HL-60/S4 (cell line): ENCODE measurements around the gene PCDH15.
"Not testable (repeated sequence)": the region's sequence is repeated elsewhere in the genome, so short reads cannot be mapped to it uniquely, and the experiment has no call there.

ENCODE experiments used
- in situ Hi-C: fragments of 300-500 bp; cut with MboI; formaldehyde crosslinking; loops from 2 replicates; pipeline ENCODE4 v1.14.3; 2022; ENCODE audit warnings: low sequenced_read_pairs

PCDH15 gene

DNA sequence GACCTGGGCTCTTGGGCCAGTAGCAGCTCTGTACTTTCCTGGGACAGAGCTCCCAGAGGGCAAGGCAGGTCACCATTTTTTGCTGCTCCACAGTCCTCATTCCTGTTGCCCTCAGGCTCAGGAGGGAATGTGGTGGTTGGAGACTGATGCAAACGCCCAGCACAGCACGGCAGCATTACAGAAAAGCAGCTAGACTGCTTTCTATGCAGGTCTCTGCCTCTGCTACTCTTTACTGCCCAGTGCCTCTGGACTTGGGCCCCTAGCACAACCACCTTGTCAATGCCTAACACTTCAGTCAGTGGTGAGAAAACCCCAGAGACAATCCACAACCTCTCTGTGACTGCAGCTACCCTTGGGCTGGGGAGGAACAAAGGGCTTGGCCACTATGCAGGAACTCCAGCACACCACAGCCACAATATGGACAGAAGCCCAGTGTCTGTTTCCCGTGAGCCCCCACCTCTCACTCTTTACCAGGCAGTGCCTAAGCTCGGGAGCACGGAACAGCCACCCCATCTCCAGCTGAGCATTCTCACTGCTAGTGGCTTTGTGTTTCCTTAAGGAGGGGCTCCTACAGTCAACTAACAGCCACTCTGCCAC lies 790.6 kb downstream of the PCDH15 start:
- in situ Hi-C loops: no loop called here

DNA sequence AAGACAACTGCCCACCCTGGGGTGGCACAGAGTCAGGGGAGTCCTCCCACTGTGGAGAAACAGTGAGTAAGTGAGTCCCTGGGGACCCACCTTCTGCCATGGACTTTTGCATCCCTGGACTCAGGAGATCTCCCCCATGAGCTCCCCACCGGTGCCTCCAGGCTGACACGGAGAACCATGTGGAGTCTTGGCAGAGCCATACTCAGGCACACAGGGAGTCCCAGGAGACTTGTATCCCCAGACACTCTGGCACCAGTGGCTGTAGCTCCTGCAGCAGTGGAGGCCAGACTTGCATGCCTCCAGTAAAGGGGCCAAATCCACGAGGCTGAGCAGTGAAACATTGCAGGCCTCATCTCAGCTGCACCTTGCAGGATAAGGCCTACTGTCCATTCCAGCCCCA lies 791.4 kb downstream of the PCDH15 start:
- in situ Hi-C loops: no loop called here

DNA sequence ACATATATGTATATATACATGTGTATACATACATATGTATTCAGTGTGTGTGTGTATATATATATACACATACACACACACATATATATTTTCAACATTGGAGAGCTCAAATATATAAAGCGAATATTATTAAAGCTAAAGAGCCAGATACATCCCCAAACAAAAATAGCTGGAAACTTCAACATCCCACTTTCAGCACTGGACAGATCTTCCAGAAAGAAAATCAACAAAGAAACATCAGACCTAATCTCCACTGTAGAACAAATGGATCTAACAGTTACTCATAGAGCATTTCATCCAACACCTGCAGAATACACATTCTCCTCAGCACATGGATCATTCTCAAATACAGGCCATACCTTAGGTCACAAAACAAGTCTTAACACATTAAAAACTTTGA lies 799.0 kb downstream of the PCDH15 start:
- in situ Hi-C loops: no loop called here

DNA sequence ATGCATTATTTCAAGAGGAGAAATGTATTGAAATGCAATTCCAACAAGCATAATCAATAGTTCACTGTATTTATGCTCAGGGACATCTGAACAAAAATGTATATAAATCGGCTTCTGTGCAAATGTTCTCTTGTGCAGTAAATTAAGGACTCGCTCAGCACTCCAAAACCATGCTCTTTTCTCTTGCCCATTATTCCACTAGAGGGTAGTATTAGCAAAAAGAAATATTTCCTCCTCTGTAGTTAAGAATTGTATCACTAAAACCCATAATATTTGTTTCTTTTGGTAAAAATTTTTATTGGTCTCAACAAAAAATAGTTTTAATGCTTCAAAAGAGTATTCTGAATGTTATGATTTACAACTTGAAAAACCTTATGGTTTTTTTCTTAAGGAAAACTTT lies 803.1 kb downstream of the PCDH15 start:
- in situ Hi-C loops: no loop called here

DNA sequence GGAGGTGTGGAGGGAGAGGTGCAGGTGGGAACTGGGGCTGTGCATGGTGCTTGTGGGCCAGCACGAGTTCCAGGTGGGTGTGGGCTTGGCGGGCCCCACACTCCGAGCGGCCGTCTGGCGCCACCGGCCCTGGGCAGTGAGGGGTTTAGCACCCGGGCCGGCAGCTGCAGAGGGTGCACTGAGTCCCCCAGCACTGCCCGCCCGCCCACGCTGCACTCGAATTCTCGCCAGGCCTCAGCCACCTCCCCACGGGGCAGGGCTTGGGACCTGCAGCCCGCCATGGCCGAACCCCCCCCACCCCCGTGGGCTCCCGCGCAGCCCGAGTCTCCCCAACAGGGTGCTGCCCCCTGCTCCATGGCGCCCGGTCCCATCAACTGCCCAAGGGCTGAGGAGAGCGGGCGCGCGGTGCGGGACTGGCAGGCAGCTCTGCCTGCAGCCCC lies 810.2 kb downstream of the PCDH15 start:
- in situ Hi-C loops: no loop called here

DNA sequence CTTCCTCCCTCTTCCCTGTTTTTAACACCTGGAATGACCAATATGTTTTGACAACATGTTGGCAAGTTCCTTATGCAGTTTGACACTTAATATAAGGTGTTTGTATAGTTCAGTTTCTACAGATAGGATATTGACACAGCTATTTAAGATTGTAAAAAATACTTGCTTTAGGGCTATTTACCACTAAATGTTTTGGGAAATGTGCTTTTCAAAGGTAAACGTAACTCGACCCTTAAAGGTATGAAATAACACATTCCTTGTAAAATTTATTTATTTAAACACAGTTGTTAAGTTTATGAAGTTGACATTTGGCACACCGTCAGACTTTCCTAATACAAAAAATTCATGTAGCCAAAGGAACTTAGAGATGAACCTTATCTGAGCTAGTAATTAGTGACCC lies 817.6 kb downstream of the PCDH15 start:
- in situ Hi-C loops: no loop called here

DNA sequence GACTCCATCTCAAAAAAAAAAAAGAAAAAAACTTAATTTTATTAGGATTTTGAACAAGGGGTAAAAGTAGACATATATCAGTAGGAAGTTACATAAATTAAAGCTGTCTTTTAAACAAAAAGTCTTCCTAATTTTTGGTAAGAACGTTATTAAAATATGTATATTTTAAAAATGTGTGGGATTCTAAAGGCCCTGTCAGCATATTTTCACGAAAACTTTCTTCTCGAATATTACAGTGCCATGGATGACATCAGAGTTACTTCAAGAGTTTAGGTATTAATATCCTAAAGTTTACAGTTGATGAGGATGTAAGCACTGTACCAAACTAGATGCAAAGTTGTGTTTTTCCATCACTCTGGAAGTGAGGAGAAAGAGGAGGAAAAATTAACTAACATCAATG lies 820.8 kb downstream of the PCDH15 start:
- in situ Hi-C loops: no loop called here

DNA sequence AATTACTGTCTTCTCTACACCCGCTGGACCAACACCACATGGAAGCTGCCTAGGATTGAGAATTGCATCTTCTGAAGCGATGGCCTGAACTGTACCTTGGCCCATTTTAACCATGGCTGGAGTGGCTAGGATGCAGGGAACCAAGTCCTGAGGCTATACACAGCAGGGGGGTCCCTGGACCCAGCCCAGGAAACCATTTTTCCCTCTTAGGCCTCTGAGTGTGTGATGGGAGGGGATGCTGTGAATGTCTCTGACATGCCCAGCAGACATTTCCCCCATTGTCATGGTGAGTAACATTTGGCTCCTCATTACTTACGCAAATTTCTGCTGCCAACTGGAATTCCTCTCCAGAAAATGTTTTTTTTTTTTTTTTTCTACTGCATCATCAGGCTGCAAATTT lies 822.7 kb downstream of the PCDH15 start:
- in situ Hi-C loops: no loop called here

DNA sequence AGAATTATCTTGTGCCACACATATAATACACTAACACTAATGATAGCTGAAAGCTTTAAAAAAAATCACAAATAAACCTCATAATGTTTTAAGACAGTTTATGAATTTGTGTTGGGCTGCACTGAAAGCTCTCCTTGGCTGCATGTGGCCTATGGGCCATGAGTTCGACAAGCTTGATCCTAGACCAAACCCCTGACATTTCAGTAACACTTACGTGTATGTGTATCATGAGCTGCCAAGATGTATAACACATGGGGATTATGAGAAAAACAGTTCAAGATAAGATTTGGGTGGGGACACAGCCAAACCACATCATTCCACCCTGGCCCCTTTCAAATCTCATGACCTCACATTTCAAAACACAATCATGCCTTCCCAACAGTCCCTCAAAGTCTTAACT lies 823.8 kb downstream of the PCDH15 start:
- in situ Hi-C loops: no loop called here

DNA sequence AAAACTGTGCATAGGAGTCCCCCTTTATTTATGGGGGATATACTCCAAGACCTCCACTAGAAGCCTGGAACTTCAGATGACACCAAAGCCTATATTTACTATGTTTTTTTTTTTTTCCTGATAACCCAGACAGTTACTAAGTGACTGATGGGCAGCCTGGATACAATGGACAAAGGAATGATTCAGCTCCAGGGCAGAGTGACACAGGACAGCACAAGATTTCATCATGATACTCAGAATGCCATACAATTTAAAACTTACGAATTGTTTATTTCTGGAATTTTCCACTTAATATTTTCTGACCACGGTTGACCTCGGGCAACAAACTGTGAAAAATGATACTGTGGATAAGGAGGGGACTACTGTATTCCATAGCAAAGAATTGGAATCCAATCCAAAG lies 843.6 kb downstream of the PCDH15 start:
- in situ Hi-C loops: no loop called here

DNA sequence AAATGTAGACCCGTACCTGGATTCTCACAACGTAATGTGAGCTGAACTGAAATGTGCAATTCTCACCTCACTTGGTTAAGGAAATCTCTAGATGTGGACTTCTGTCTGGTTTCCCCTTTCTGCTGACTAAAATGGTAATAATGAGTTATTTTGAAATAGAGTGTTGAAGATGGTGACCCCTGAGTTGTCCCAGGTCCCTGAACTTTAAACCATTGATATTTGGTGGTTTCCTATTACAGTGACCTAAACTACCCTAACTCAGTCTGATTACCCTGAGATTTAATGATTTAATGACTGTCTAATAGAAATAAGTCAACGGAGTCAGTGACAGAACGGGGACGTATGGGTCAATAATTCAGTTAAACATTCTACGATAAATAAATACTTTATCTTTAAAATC lies 845.9 kb downstream of the PCDH15 start:
- in situ Hi-C loops: no loop called here

DNA sequence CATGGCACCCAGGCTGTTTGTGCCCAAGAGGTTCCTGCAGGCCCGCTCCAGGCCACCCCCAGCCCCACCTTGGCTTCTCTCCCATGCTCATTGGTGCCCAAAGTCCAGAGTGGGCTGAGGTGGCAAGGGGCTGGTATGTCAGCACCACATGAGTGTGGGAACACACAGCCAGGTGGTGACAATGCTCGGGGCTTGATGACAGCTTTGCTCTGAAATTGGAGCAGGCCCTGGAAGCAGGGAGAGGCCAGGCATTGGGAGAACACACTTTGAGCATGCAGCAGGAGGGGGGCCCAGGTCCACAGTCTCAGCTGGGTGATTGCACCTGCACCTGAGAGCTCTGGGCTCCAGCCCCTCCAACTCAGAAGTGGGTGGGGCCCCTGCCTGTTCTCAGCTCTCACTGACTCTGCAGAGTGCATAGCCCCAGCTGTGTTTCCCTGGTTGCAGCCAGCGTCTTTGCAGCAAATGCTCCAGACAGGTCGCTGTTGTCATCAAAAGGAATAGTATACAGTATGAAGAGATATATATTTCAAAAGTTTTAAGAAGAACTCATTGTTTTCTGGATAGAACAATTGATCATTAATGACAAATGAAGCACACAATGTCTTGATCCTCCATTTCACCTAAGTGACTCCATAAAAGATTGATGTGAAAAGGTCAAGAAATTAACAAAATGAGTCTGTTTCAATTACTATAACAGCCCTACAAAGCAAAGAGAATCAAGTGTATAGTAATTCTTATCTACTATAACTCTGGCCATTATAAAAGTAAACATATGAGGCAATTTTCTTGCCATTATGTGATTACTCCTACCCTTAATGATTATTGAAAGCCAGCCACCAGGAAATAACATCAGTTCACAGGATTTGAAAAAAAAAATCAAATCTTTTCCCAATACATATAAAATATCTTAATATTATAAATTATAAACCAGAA lies 848.1 kb downstream of the PCDH15 start:
- in situ Hi-C loops: no loop called here

DNA sequence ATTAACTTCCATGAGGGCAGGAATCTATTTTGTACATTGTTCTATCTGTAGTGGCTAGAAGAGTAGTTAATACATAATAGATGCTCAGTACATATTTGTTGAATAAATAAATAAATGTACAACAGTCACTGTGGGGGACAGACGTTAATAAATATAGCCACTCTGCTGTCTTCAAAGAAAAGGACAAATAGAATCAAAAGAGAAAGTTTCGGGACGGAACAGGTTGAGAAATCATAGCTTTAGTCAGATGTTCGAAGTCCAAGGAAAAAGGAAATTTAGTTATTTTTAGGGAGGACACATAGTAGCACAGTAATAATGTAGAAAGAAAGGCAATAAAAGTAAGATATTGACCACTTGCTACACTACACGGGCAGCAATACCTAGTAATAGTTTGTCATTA lies 861.4 kb downstream of the PCDH15 start:
- in situ Hi-C loops: no loop called here

DNA sequence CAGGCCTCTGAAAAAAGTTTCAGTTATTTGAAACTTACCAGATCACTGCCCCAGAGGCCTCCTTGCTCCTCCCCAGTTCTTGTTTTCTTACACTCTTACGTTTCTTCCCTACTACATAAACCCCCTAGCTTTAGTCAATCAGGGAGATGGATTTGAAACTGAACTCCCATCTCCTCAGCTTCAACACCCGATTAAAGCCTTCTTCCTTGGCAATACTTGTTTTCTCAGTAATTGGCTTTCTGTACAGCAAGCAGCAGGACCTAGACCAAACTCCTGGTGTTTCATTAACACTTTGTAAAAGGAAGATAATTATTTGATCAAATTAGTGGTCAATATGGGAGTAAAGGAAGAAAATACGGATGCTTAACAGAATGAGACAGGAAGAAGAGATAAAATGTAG lies 870.4 kb downstream of the PCDH15 start:
- in situ Hi-C loops: no loop called here

DNA sequence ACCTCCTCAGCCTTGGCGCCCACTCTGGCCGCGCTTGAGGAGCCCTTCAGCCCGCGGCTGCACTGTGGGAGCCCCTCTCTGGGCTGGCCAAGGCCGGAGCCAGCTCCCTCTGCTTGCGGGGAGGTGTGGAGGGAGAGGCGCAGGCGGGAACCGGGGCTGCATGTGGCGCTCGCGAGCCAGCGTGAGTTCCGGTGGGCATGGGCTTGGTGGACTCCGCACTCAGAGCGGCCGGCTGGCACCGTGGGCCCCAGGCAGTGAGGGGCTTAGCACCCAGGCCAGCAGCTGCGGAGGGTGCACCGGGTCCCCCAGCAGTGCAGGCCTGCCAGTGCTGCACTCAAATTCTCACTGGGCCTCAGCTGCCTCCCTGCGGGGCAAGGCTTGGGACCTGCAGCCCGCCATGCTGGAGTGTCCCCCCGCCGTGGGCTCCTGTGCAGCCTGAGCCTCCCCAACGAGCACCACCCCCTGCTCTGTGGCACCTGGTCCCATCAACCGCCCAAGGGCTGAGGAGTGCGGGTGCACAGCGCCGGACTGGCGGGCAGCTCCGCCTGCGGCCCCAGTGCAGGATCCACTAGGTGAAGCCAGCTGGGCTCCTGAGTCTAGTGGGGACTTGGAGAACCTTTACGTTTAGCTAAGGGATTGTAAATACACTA lies 876.9 kb downstream of the PCDH15 start:
- in situ Hi-C loops: not testable (repeated sequence)

DNA sequence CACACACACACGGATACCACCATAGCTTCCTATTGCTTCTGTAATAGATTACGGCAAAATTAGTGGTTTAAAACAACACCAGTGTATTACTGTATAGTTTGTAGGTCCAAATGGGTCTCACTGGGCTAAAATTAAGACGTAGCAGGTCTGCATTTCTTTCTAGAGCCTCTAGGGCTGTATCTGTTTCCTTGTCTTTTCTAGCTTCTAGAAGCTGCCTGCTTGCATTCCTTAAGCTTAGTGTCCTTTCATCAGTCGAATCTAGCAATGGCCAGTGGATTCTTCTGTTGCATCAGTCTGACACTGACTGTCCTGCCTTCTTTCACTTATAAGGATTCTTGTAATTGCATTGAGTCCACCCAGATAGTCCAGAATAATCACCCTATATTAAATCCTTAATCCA lies 882.3 kb downstream of the PCDH15 start:
- in situ Hi-C loops: no loop called here

DNA sequence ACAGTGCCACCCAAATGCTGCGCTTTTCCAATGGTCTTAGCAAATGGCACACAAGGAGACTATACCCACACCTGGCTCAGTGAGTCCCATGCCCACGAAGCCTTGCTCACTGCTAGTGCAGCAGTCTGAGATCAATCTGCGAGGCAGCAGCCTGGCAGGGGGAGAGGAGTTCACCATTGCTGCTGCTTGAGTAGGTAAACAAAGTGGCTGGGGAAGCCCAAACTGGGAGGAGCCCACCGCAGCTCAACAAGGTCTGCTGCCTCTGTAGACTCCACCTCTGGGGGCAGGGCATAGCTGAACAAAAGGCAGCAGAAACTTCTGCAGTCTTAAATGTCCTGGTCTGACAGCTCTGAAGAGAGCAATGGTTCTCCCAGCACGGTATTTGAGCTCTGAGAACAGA lies 891.2 kb downstream of the PCDH15 start:
- in situ Hi-C loops: no loop called here

DNA sequence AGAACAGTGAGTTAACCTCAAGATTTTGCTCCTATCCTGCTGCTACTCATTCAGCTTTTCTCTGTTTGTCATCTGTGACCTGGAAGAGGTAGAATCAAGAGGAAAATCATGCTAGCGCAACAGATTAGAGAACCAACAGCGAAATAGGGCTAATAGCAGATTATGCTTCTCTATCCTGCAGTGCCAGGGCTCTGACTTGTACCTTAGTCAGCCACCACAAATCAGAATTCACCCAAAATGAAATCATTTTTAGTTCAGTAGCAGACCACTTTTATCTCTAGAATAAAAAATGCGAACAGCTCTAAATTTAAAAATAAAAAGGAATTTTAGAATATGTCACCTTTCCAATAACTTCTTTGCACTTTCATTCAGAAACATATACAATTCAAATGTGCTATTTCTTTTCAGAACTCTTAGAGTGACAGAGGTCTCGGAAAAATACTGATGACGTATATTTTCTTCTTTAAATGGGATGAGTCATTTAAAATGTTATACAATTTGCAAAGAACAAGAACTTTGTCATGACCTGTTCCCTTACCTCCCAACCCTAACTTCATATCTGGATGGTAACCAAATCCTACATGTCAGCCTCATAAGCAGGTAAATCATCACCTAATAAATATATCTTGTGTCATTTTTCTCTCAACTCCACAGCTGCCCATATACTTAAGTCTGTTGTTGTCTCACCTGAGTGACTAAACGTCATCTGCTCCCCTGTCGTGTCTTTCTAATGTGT lies 896.4 kb downstream of the PCDH15 start:
- in situ Hi-C loops: no loop called here

DNA sequence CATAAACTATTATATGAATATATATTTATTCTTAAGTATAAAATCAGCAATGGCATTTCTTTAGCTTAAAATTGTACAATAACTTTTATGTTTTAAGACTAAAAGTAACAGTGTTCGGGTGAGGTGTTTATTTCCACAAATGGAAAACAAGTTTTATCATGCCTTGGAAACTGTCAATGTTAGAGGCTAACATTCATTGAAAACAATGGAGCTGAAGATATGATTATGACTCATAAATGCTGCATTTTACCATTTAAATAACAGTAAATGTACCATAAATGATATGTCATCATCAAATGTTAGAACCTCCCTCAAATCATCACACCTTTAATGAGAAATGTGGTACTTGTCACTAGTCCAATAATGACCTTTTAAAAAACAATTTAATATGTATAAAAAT lies 897.3 kb downstream of the PCDH15 start:
- in situ Hi-C loops: no loop called here

DNA sequence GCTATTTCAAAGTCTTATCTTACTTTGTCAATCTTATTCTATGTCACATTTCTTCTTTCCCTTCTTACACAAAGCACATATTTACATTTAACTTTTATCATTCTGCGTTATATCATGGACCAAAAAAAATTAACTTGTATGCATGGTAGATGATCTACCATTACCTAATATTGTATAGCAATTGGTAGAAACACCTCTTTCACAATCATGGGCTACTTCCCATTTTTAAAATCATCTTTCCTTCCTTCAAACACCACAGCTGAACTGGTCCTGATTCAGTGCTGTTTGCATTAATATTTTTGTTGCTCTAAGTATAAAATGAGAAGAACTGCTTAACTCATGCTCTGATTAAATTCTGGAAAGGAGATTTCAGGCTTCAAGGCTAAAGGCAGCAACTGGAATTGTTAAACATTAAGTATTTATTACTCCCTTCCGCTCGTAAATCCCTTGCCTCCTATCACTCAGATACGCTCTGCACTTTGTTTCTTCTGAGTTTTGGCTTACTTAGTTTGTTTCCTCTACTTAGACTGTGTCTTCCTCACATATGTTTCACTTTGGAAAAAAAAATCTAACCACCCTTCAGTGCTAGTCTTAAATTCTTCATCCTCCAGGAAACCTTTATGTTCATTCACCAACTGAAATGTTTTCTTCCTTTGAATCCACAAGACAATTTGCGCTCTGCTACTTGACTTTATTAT lies 901.4 kb downstream of the PCDH15 start:
- in situ Hi-C loops: no loop called here

DNA sequence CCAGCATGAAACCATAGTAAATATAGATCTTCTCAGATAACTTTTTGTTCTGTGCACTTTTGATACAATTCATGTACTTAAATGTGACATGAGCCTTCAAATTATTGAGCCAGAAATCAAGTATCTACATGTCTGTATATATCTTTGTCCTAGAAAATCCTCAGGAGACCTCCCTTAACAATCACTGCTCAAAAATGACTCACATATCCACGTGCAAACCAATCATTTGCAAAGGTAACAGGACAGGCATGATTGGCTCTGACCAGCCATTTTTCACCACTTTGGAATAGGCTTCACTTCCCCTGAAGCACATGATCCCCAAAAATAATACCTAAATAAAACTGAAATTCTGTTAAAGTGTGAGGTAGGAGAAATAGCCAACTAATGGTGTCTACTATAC lies 902.5 kb downstream of the PCDH15 start:
- in situ Hi-C loops: no loop called here
